Osteocyte (in vitro differentiated cells): ENCODE data around the gene RYR3. TPM values are rescaled to one million over a fixed set of nuclear protein-coding genes. Genes with fewer than 3 reads are reported as not detected.

Experiments used
- DNase-seq: peaks from one replicate; pipeline ENCODE4 v3.0.0; 2021; ENCODE audit warnings: mixed read lengths; ENCODE audit not compliant: unreplicated experiment; ENCODE audit errors: extremely low spot score
- H3K27ac Mint-ChIP-seq: one replicate; pipeline ENCODE4 v1.8.0; 2021; ENCODE audit warnings: mild to moderate bottlenecking, mixed read lengths; ENCODE audit not compliant: unreplicated experiment
- H3K27me3 Mint-ChIP-seq: one replicate; pipeline ENCODE4 v1.8.0; 2021; ENCODE audit warnings: mixed read lengths; ENCODE audit not compliant: unreplicated experiment
- H3K36me3 Mint-ChIP-seq: one replicate; pipeline ENCODE4 v1.8.0; 2021; ENCODE audit warnings: mixed read lengths; ENCODE audit not compliant: unreplicated experiment
- H3K4me1 Mint-ChIP-seq: one replicate; pipeline ENCODE4 v1.8.0; 2021; ENCODE audit warnings: mixed read lengths; ENCODE audit not compliant: unreplicated experiment
- H3K4me3 Mint-ChIP-seq: one replicate; pipeline ENCODE4 v1.8.0; 2021; ENCODE audit warnings: mild to moderate bottlenecking, moderate library complexity, mixed read lengths; ENCODE audit not compliant: unreplicated experiment
- H3K9me3 Mint-ChIP-seq: one replicate; pipeline ENCODE4 v1.8.0; 2021; ENCODE audit warnings: mixed read lengths; ENCODE audit not compliant: unreplicated experiment
- total RNA-seq: library from RNA; stranded (reverse); gene quantifications from 2 replicates; pipeline ENCODE4 v1.2.1, GENCODE V29; 2021
- TF ChIP-seq, protein P1 (sequence below): fragments of 200-600 bp; sonication (generic); IDR thresholded peaks from 2 replicates; pipeline ENCODE4 v1.5.0; 2021; ENCODE audit warnings: antibody characterized with exemption, mild to moderate bottlenecking, moderate library complexity

The RYR3 gene
- total RNA-seq, 1 donor from 2014 or later: not detected

DNA sequence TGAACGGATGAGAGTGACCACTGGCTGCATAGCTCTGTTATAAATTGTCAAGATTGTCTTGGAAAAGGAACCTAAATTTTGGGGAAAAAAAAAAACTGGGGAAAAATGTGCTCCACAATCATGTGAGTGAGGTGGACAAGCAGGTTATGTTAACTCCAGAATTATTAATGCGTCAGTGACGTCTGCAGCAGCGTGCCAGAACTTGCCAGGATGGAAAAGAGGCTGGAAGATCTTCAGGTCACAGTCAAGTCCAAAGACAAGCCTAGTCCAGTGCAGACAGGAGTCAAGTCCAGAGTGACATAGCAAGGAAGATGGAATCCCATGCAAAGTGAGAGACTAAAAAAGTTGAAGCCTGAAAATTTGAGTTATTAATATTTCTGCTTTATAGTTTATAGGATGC, 140.6 kb downstream of the RYR3 start:
- Mint-ChIP-seq H3K4me1 (no peaks in the 10 kb centered on the region), H3K27me3 (peaks cover 11% of the 10 kb centered on the region), H3K4me3 (no peak overlapping the region), H3K27ac (no peak overlapping the region), H3K36me3 (no peaks in the 10 kb centered on the region), H3K9me3 (no peaks in the 10 kb centered on the region)
- no peak for DNase-seq
- TF ChIP-seq, protein P1, sequence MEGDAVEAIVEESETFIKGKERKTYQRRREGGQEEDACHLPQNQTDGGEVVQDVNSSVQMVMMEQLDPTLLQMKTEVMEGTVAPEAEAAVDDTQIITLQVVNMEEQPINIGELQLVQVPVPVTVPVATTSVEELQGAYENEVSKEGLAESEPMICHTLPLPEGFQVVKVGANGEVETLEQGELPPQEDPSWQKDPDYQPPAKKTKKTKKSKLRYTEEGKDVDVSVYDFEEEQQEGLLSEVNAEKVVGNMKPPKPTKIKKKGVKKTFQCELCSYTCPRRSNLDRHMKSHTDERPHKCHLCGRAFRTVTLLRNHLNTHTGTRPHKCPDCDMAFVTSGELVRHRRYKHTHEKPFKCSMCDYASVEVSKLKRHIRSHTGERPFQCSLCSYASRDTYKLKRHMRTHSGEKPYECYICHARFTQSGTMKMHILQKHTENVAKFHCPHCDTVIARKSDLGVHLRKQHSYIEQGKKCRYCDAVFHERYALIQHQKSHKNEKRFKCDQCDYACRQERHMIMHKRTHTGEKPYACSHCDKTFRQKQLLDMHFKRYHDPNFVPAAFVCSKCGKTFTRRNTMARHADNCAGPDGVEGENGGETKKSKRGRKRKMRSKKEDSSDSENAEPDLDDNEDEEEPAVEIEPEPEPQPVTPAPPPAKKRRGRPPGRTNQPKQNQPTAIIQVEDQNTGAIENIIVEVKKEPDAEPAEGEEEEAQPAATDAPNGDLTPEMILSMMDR: no peak

DNA sequence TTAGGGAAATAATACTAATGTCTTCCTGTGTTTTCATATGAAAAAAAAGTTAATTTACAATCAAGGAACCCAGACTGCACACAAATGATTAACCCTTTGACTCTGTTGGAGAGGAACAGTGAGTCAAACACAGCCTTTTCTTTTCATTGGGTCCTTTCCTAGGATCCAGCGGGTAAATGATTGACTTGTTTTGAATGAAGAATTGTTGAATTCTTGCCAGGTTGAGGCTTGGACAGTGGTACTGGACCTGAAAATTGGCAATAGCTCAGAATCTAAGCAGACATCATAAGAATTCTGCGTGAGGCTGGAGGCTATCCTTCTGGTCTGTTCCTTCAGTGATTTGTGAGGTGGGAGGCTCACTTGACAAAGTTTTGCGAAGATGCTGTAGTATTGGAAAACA, 143.0 kb downstream of the RYR3 start:
- Mint-ChIP-seq H3K4me1 (no peaks in the 10 kb centered on the region), H3K4me3 (no peak overlapping the region), H3K36me3 (no peaks in the 10 kb centered on the region), H3K9me3 (no peaks in the 10 kb centered on the region), H3K27ac (no peak overlapping the region), H3K27me3 (peaks cover 5% of the 10 kb centered on the region)
- TF ChIP-seq, protein P1: no peak
- no peak for DNase-seq

DNA sequence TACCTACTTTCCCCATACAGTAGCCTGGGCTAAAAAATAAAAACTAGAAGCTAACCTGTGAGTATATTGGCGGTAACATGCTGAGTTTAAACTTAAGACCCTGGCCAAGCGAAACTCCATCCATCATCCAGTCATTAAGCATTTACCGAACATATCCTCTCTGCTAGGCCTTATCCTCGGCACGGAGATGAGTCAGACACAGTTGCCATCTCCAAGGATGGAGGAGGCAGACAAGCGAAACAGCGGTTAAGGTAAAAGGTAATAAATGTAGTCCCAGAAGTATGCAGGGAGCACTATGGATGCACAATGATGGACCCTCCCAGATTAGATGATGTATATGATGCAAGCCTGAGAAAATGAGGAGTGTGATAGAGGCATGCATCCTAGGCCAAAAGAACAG, 143.6 kb downstream of the RYR3 start:
- Mint-ChIP-seq H3K4me3 (no peak overlapping the region), H3K4me1 (no peaks in the 10 kb centered on the region), H3K9me3 (no peaks in the 10 kb centered on the region), H3K27me3 (peaks cover 4% of the 10 kb centered on the region), H3K27ac (no peak overlapping the region), H3K36me3 (no peaks in the 10 kb centered on the region)
- TF ChIP-seq, protein P1: no peak
- no peak for DNase-seq

DNA sequence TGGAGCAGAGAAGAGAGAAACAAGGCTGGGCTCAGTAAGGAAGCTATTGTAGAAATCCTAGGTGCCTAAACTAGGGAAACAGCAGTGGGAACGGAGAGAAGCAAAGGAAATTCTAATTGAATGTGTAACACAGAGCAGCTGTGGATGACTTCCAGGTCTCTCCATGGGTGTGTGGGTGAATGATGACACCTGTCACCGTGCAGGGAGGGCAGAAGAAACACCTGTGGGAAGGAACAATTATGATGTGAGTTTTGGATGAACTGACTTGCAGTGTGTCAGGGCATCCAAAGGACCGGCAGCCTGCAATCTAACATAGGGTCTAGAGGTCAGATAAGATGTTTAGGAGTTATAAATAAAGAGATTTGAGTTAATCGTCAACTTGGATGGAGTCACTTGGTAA, 144.2 kb downstream of the RYR3 start:
- Mint-ChIP-seq H3K4me3 (no peak overlapping the region), H3K9me3 (no peaks in the 10 kb centered on the region), H3K36me3 (no peaks in the 10 kb centered on the region), H3K4me1 (no peaks in the 10 kb centered on the region), H3K27ac (no peak overlapping the region), H3K27me3 (peaks cover 4% of the 10 kb centered on the region)
- no peak for DNase-seq
- TF ChIP-seq, protein P1: no peak

DNA sequence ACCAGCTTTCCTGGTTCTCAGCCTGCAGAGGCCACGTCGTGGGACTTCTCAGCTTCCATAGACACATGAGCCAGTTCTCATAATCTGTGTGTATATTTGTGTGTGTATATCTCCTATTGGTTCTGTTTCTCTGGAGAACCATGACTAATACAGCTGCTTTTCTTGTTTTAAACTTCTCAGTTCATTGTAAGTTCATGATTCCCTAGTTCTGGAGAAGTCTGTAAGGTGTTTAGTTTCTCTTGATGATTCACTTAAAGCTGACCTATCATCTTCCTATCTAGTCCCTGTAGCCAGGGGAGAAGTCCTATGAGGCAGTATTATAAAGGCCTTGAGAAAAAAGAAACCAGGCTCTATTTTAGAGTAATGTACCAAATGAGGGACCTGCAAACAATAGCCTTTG, 147.7 kb downstream of the RYR3 start:
- H3K4me1 Mint-ChIP-seq: no peaks in the 10 kb centered on the region
- no peak overlapping the region for H3K4me3 Mint-ChIP-seq
- no peak for DNase-seq
- TF ChIP-seq, protein P1: no peak
- H3K36me3 Mint-ChIP-seq: no peaks in the 10 kb centered on the region
- H3K9me3 Mint-ChIP-seq: no peaks in the 10 kb centered on the region
- peaks cover 4% of the 10 kb centered on the region for H3K27me3 Mint-ChIP-seq
- H3K27ac Mint-ChIP-seq: no peak overlapping the region
